ENCODE results near the gene EGFR.

GRCh38 chr7:55174856-55175255 is 156.0 kb downstream of the EGFR start:
- TF ChIP-seq CTCF (conservative IDR thresholded peaks at IDR 0.05 in 1 of 2, IDR thresholded peaks at IDR 0.05 in 1 of 2; ENCODE audit: low read depth in 1 of 2, low read length in 2 of 2) (no peak), EZH2 (IDR thresholded peaks at IDR 0.05; ENCODE audit: low read length, missing control alignments) (no peak)

All from fibroblast of lung (primary cell).